Measurements from ENCODE around the gene ABRAXAS1. TPM values are rescaled to one million over a fixed set of nuclear protein-coding genes. Genes with fewer than 3 reads are reported as not detected.

The ABRAXAS1 gene
- polyA plus RNA-seq (2011; rRNA removed), result 19.4 and 30.1 TPM in 2 replicates
- 9.6 and 20.5 TPM in 2 replicates for polyA minus RNA-seq (2011; rRNA and poly(A)+ RNA removed)

DNA sequence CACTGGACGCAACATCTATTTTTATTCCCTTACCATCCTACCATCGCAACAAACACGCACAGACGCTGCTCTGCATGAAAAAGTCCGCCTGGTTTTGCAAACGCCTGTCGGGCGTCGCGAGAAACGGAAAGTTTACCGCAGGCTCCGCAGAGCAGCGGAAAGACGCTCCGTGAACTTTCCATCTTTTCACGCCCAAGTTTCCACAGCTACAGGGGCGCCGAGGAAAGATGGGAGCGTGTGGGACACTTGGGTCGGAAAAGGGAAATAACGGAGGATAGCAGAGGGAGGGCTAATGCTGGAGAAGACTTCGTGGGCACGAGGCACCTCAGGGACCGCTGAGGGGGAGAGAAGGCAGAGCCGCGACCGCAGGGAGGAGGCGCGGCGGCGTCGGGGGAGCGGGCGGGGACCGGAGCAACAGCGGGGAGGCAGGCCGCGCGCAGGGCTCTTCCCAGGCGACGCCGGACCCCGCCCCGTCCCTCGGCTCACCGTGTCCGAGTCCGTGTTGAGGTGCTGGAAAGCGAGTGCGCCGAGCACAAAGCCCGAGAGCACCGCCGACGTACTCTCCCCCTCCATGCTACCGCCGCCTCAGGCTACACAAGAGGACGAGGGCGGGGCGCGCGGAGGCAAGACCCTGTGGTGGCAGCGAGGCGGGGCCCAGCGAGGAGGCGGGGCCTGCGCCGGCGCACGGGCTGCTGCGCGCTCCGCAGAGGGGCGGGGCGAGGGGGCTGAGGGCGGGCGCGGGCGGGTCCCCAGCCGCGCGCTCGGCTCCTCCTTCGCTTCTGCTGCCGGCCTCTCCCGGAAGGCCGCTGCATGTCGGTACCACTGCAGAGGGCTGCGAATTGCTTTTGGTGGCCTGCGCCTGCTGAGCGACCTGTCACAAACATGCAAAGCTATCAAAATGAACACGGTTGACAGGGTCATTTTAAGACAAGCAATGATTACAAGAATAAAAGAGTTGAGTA is at the start of gene ABRAXAS1:
TSS of gene ABRAXAS1 (minus strand) at position 601 of the 962 bp plus-strand sequence. CDS start at position 573, 28 bp downstream.
- CTCF ChIA-PET, result interaction anchor here (1.3 kb wide), 1 partner anchor 149 kb away, joined by 3 read pairs; no protein-coding TSS in a partner anchor
- POLR2A ChIA-PET, result interaction anchor here (0.6 kb wide), 2 partner anchors 30 to 604 kb away, joined by 4 to 5 read pairs; no protein-coding TSS in a partner anchor
- H3K4me3 ChIP-seq (ENCODE audit: low read depth, low read length), result peak within 1 kb of the TSS; percentile 87
- H3K27ac ChIP-seq (ENCODE audit: low read depth, low read length), result peak within 1 kb of the TSS; percentile 73
- H3K9me3 ChIP-seq (ENCODE audit: control insufficient read depth, insufficient read depth, low read length), result no peaks in the 10 kb centered on the region
- no peaks in the 10 kb centered on the region for H3K27me3 ChIP-seq (ENCODE audit: control insufficient read depth, insufficient read depth, low read length)
- DNase-seq (ENCODE audit: low read depth, low spot score), result peak; percentile 75
- no peak for TF ChIP-seq CTCF (IDR thresholded peaks at IDR 0.05; ENCODE audit: low read depth, low read length)

DNA sequence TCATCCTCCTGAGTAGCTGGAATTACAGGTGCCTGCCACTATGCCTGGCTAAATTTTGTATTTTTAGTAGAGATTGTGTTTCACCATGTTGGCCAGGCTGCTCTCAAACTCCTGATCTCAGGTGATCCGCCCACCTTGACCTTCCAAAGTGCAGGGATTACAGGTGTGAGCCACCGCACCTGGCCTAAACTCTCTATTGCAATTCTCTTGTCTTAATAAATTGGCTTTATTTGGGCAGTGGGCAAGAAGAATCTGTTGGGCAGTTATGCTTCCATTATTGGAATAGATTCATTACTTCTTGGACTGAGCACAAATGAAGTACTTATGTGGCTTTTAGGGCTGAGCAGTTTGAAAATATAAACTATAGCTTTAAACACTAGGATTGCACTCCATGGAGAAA is 42.8 kb upstream of the ABRAXAS1 start:
- no peak for DNase-seq (ENCODE audit: low read depth, low spot score)
- Histone ChIP-seq H3K4me3 (ENCODE audit: low read depth, low read length) (no peak overlapping the region), H3K27me3 (ENCODE audit: control insufficient read depth, insufficient read depth, low read length) (peaks cover 9% of the 10 kb centered on the region), H3K9me3 (ENCODE audit: control insufficient read depth, insufficient read depth, low read length) (peaks cover 11% of the 10 kb centered on the region), H3K27ac (ENCODE audit: low read depth, low read length) (no peak overlapping the region)
- ChIA-PET CTCF (no interaction called here), POLR2A (interaction anchor here (1.3 kb wide), 1 partner anchor 9 kb away, joined by 4 read pairs; the partner anchor contains the start of gene GPAT3)
- no peak for TF ChIP-seq CTCF (IDR thresholded peaks at IDR 0.05; ENCODE audit: low read depth, low read length)

GRCh38 chr4:83522239-83522638 is 37.3 kb upstream of the ABRAXAS1 start:
- H3K4me3 ChIP-seq (ENCODE audit: low read depth, low read length), result no peak overlapping the region
- peaks cover 2% of the 10 kb centered on the region for H3K27me3 ChIP-seq (ENCODE audit: control insufficient read depth, insufficient read depth, low read length)
- peaks cover 9% of the 10 kb centered on the region for H3K9me3 ChIP-seq (ENCODE audit: control insufficient read depth, insufficient read depth, low read length)
- TF ChIP-seq CTCF (IDR thresholded peaks at IDR 0.05; ENCODE audit: low read depth, low read length), result no peak
- ChIA-PET POLR2A (no interaction called here), CTCF (no interaction called here)
- H3K27ac ChIP-seq (ENCODE audit: low read depth, low read length), result no peak overlapping the region
- no peak for DNase-seq (ENCODE audit: low read depth, low spot score)

DNA sequence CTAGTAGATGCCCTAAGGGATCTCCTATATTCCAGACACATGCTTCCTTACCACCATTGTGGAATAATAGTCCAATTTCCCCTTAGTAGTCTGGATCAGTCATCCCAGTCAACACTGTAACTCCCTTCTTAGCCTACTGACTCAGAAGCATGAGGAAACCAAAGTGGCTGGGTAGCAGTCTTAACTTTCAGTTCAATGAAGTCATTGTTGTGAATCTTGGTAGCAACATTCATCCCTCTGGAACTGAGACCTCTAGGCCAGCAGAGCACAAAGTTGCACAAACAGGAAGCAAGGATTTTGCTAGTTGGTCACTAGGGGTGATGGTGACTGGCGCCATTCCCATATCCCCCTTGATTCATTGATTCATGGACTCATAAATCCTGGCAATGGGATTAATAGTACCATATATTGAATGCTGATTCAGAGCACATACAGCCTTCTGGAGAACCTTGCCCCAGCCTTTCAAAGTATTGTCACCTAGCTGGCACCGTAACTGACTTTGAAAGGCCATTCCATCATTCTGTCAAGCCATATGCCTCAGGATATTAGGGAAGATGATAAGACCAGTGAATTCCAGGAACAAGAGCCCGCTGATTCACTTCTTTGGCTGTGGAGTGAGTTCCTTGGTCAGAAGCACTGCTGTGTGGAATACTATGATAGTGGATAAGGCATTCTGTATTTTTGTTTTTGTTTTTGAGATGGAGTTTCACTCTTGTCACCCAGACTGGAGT is 31.3 kb upstream of the ABRAXAS1 start:
- ChIA-PET POLR2A (no interaction called here), CTCF (no interaction called here)
- Histone ChIP-seq H3K27me3 (ENCODE audit: control insufficient read depth, insufficient read depth, low read length) (no peaks in the 10 kb centered on the region), H3K4me3 (ENCODE audit: low read depth, low read length) (no peak overlapping the region), H3K9me3 (ENCODE audit: control insufficient read depth, insufficient read depth, low read length) (no peaks in the 10 kb centered on the region), H3K27ac (ENCODE audit: low read depth, low read length) (peak overlapping the region; percentile 21)
- peak; percentile 26 for DNase-seq (ENCODE audit: low read depth, low spot score)
- TF ChIP-seq CTCF (IDR thresholded peaks at IDR 0.05; ENCODE audit: low read depth, low read length), result no peak

Data from AG04450 (cell line).